WTC11 (cell line): ENCODE data around the gene RBPJ. TPM values are rescaled to one million over a fixed set of nuclear protein-coding genes. Genes with fewer than 3 reads are reported as not detected.

Source experiments
- ATAC-seq: fragments of 200-7000 bp; cut with Tn5 transposase; 2 replicates; pipeline ENCODE4 v1.10.0; 2021; ENCODE audit warnings: mild to moderate bottlenecking, moderate library complexity
- CTCF ChIA-PET: fragments of 300-600 bp; sonication (Branson Sonifier 250); formaldehyde crosslinking; loops from one replicate; lab custom pipeline; 2021; ENCODE audit warnings: antibody characterized with exemption; lab: Charles Lee
- POLR2A ChIA-PET: fragments of 350-600 bp; sonication (Branson Sonifier 250); formaldehyde crosslinking; loops from one replicate; lab custom pipeline; 2021; ENCODE audit warnings: antibody characterized with exemption; lab: Charles Lee
- DNase-seq: peaks from one replicate; pipeline ENCODE4 v3.0.0; 2021; ENCODE audit warnings: low spot score
- H3K27ac Mint-ChIP-seq: 2 replicates; pipeline ENCODE4 v1.8.0; 2021; ENCODE audit warnings: mixed read lengths
- H3K27me3 Mint-ChIP-seq: 2 replicates; pipeline ENCODE4 v1.8.0; 2021; ENCODE audit warnings: low read depth, mild to moderate bottlenecking, moderate library complexity, mixed read lengths
- H3K36me3 Mint-ChIP-seq: 2 replicates; pipeline ENCODE4 v1.8.0; 2021; ENCODE audit warnings: mixed read lengths
- H3K4me1 Mint-ChIP-seq: 2 replicates; pipeline ENCODE4 v1.8.0; 2022; ENCODE audit warnings: mixed read lengths
- H3K4me3 Mint-ChIP-seq: 2 replicates; pipeline ENCODE4 v1.8.0; 2021; ENCODE audit warnings: mild to moderate bottlenecking, moderate library complexity, mixed read lengths
- H3K9me3 Mint-ChIP-seq: 2 replicates; pipeline ENCODE4 v1.8.0; 2021; ENCODE audit warnings: mixed read lengths
- ATF1 ChIP-seq: sonication (generic); formaldehyde crosslinking; IDR thresholded peaks from 2 replicates; pipeline ENCODE4 v1.8.1; 2023; ENCODE audit warnings: mild to moderate bottlenecking, moderate library complexity, missing genetic modification reagents
- CREM ChIP-seq: sonication (generic); formaldehyde crosslinking; IDR thresholded peaks from 2 replicates; pipeline ENCODE4 v1.8.1; 2022; ENCODE audit warnings: mild to moderate bottlenecking, missing genetic modification reagents, moderate library complexity
- ESRRA ChIP-seq: sonication (generic); formaldehyde crosslinking; IDR thresholded peaks from 2 replicates; pipeline ENCODE4 v1.8.1; 2022; ENCODE audit warnings: mild to moderate bottlenecking, missing genetic modification reagents, borderline replicate concordance
- FOXP1 ChIP-seq: sonication (generic); formaldehyde crosslinking; IDR thresholded peaks from 2 replicates; pipeline ENCODE4 v1.8.0; 2022; ENCODE audit warnings: missing genetic modification reagents, mild to moderate bottlenecking, moderate library complexity, borderline replicate concordance
- HMGA2 ChIP-seq: fragments of 250-450 bp; sonication (Bioruptor Pico); IDR thresholded peaks from 2 replicates; pipeline ENCODE4 v1.4.0; 2021; ENCODE audit warnings: mild to moderate bottlenecking, moderate library complexity
- MYBL2 ChIP-seq: sonication (generic); formaldehyde crosslinking; IDR thresholded peaks from 2 replicates; pipeline ENCODE4 v1.8.1; 2023; ENCODE audit warnings: mild to moderate bottlenecking, moderate library complexity, missing genetic modification reagents
- NR1H2 ChIP-seq: sonication (generic); formaldehyde crosslinking; IDR thresholded peaks from 2 replicates; pipeline ENCODE4 v1.9.0; 2021; ENCODE audit warnings: mild to moderate bottlenecking, moderate library complexity, missing genetic modification reagents
- SMAD3 ChIP-seq: sonication (generic); formaldehyde crosslinking; IDR thresholded peaks from 2 replicates; pipeline ENCODE4 v1.8.0; 2022; ENCODE audit warnings: missing genetic modification reagents, mild to moderate bottlenecking, borderline replicate concordance
- SMAD4 ChIP-seq: sonication (generic); formaldehyde crosslinking; IDR thresholded peaks from 2 replicates; pipeline ENCODE4 v1.8.0; 2022; ENCODE audit warnings: mild to moderate bottlenecking, missing genetic modification reagents
- ZBTB21 ChIP-seq: sonication (generic); formaldehyde crosslinking; IDR thresholded peaks from 2 replicates; pipeline ENCODE4 v1.8.1; 2023; ENCODE audit warnings: mild to moderate bottlenecking, missing genetic modification reagents, borderline replicate concordance
- ZNF232 ChIP-seq: sonication (generic); formaldehyde crosslinking; IDR thresholded peaks from 2 replicates; pipeline ENCODE4 v1.8.0; 2022; ENCODE audit warnings: mild to moderate bottlenecking, missing genetic modification reagents
- ZNF396 ChIP-seq: fragments of 250-450 bp; sonication (Bioruptor Pico); IDR thresholded peaks from 2 replicates; pipeline ENCODE4 v1.8.0; 2021; ENCODE audit warnings: mild to moderate bottlenecking, moderate library complexity, borderline replicate concordance
- ZNF423 ChIP-seq: fragments of 250-450 bp; sonication (Bioruptor Pico); IDR thresholded peaks from 2 replicates; pipeline ENCODE4 v2.1.2; 2022; ENCODE audit warnings: mild to moderate bottlenecking, moderate library complexity
- total RNA-seq: library from RNA; stranded (reverse); gene quantifications from 3 replicates; pipeline ENCODE4 v1.2.3, GENCODE V29; 2021
- TF ChIP-seq, protein P1 (sequence below): fragments of 250-450 bp; sonication (Bioruptor Pico); IDR thresholded peaks from 2 replicates; pipeline ENCODE4 v1.9.0; 2021; ENCODE audit warnings: mild to moderate bottlenecking, borderline replicate concordance
- TF ChIP-seq, protein P2 (sequence below): sonication (generic); formaldehyde crosslinking; IDR thresholded peaks from 2 replicates; pipeline ENCODE4 v1.8.1; 2022; ENCODE audit warnings: missing genetic modification reagents, borderline replicate concordance
- TF ChIP-seq, protein P3 (sequence below): fragments of 250-450 bp; sonication (Bioruptor Pico); IDR thresholded peaks from 2 replicates; pipeline ENCODE4 v1.9.0; 2021; ENCODE audit warnings: mild to moderate bottlenecking
- TF ChIP-seq, protein P4 (sequence below): sonication (generic); formaldehyde crosslinking; IDR thresholded peaks from 2 replicates; pipeline ENCODE4 v1.8.0; 2022; ENCODE audit warnings: mild to moderate bottlenecking, missing genetic modification reagents
- TF ChIP-seq, protein P5 (sequence below): sonication (generic); formaldehyde crosslinking; conservative IDR thresholded peaks from 2 replicates; pipeline ENCODE4 v1.8.1; 2022; ENCODE audit warnings: mild to moderate bottlenecking, missing genetic modification reagents
- TF ChIP-seq, protein P6 (sequence below): sonication (generic); formaldehyde crosslinking; IDR thresholded peaks from 2 replicates; pipeline ENCODE4 v1.8.0; 2023; ENCODE audit warnings: mild to moderate bottlenecking, missing genetic modification reagents

Gene RBPJ
- total RNA-seq, 1 experiment from 2014 or later, result 163 TPM

DNA sequence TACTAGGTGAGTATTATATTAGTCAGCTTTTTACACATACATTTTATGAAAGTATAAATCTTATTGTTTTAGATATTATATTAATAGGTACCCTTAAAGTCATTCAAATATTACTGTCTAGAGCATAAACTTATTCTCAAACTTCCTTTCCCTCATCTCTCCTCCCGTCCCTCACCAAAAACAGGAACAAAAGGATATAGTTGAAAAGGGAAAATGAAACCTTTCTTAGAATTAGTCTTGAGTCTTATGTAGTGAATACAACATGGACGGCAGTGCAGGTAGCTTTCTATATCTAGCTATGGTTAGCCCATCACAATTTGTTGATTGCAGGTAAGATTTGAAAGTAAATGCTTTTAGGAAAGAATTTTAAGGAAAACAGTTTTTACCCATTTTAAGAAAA is 65.6 kb downstream of the RBPJ start:
- Mint-ChIP-seq H3K4me3 (no peak overlapping the region), H3K27ac (no peak overlapping the region), H3K4me1 (peaks cover 38% of the 10 kb centered on the region), H3K9me3 (no peaks in the 10 kb centered on the region), H3K36me3 (peaks cover 45% of the 10 kb centered on the region), H3K27me3 (no peaks in the 10 kb centered on the region)
- ChIA-PET POLR2A (no interaction called here), CTCF (interaction anchor here (0.7 to 0.9 kb wide), 2 partner anchors 56 to 61 kb away, joined by 3 read pairs; no protein-coding TSS in a partner anchor)
- TF ChIP-seq FOXP1, result no peak
- TF ChIP-seq, protein P1, sequence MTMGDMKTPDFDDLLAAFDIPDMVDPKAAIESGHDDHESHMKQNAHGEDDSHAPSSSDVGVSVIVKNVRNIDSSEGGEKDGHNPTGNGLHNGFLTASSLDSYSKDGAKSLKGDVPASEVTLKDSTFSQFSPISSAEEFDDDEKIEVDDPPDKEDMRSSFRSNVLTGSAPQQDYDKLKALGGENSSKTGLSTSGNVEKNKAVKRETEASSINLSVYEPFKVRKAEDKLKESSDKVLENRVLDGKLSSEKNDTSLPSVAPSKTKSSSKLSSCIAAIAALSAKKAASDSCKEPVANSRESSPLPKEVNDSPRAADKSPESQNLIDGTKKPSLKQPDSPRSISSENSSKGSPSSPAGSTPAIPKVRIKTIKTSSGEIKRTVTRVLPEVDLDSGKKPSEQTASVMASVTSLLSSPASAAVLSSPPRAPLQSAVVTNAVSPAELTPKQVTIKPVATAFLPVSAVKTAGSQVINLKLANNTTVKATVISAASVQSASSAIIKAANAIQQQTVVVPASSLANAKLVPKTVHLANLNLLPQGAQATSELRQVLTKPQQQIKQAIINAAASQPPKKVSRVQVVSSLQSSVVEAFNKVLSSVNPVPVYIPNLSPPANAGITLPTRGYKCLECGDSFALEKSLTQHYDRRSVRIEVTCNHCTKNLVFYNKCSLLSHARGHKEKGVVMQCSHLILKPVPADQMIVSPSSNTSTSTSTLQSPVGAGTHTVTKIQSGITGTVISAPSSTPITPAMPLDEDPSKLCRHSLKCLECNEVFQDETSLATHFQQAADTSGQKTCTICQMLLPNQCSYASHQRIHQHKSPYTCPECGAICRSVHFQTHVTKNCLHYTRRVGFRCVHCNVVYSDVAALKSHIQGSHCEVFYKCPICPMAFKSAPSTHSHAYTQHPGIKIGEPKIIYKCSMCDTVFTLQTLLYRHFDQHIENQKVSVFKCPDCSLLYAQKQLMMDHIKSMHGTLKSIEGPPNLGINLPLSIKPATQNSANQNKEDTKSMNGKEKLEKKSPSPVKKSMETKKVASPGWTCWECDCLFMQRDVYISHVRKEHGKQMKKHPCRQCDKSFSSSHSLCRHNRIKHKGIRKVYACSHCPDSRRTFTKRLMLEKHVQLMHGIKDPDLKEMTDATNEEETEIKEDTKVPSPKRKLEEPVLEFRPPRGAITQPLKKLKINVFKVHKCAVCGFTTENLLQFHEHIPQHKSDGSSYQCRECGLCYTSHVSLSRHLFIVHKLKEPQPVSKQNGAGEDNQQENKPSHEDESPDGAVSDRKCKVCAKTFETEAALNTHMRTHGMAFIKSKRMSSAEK (CRISPR knock-in tag), result no peak
- ATAC-seq, result no peak
- no peak for DNase-seq

DNA sequence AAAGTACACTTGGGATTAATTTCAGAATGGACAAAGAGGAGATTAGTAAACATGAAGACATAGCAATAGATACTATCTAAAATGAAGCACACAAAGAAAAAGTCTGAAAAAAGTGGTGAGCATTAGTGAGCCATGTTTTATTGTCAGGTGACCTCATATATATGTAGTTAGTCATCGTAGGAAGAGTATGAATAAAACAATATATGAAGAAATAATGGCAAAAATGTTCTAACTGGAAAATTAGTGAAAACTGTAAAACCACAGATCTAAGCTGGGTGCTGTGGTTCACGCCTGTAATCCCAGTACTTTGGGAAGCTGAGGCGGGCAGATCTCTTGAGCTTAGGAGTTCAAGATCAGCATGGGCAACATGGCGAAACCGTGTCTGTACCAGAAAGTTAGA is 67.9 kb downstream of the RBPJ start:
- DNase-seq (no peak), ATAC-seq (no peak)
- Mint-ChIP-seq H3K9me3 (no peaks in the 10 kb centered on the region), H3K27ac (no peak overlapping the region), H3K4me3 (no peak overlapping the region), H3K4me1 (peaks cover 26% of the 10 kb centered on the region), H3K27me3 (no peaks in the 10 kb centered on the region), H3K36me3 (peaks cover 63% of the 10 kb centered on the region)
- ChIA-PET CTCF (interaction anchor here (0.6 kb wide), 1 partner anchor 52 kb away, joined by 3 read pairs; no protein-coding TSS in a partner anchor), POLR2A (no interaction called here)
- TF ChIP-seq ATF1 (no peak), SMAD4 (CRISPR knock-in tag) (no peak), ZNF232 (CRISPR knock-in tag) (no peak), ESRRA (CRISPR knock-in tag) (no peak), ZNF423 (no peak), CREM (CRISPR knock-in tag) (no peak), ZNF396 (no peak), SMAD3 (CRISPR knock-in tag) (no peak), ZBTB21 (CRISPR knock-in tag) (no peak), NR1H2 (CRISPR knock-in tag) (no peak), HMGA2 (CRISPR knock-in tag) (no peak), MYBL2 (no peak)
- TF ChIP-seq, protein P2, sequence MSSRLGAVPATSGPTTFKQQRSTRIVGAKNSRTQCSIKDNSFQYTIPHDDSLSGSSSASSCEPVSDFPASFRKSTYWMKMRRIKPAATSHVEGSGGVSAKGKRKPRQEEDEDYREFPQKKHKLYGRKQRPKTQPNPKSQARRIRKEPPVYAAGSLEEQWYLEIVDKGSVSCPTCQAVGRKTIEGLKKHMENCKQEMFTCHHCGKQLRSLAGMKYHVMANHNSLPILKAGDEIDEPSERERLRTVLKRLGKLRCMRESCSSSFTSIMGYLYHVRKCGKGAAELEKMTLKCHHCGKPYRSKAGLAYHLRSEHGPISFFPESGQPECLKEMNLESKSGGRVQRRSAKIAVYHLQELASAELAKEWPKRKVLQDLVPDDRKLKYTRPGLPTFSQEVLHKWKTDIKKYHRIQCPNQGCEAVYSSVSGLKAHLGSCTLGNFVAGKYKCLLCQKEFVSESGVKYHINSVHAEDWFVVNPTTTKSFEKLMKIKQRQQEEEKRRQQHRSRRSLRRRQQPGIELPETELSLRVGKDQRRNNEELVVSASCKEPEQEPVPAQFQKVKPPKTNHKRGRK, result no peak
- TF ChIP-seq, protein P3, sequence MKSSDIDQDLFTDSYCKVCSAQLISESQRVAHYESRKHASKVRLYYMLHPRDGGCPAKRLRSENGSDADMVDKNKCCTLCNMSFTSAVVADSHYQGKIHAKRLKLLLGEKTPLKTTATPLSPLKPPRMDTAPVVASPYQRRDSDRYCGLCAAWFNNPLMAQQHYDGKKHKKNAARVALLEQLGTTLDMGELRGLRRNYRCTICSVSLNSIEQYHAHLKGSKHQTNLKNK, result no peak
- TF ChIP-seq, protein P4, sequence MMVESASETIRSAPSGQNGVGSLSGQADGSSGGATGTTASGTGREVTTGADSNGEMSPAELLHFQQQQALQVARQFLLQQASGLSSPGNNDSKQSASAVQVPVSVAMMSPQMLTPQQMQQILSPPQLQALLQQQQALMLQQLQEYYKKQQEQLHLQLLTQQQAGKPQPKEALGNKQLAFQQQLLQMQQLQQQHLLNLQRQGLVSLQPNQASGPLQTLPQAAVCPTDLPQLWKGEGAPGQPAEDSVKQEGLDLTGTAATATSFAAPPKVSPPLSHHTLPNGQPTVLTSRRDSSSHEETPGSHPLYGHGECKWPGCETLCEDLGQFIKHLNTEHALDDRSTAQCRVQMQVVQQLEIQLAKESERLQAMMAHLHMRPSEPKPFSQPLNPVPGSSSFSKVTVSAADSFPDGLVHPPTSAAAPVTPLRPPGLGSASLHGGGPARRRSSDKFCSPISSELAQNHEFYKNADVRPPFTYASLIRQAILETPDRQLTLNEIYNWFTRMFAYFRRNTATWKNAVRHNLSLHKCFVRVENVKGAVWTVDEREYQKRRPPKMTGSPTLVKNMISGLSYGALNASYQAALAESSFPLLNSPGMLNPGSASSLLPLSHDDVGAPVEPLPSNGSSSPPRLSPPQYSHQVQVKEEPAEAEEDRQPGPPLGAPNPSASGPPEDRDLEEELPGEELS (CRISPR knock-in tag), result no peak
- TF ChIP-seq, protein P5, sequence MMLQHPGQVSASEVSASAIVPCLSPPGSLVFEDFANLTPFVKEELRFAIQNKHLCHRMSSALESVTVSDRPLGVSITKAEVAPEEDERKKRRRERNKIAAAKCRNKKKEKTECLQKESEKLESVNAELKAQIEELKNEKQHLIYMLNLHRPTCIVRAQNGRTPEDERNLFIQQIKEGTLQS, result no peak
- TF ChIP-seq, protein P6, sequence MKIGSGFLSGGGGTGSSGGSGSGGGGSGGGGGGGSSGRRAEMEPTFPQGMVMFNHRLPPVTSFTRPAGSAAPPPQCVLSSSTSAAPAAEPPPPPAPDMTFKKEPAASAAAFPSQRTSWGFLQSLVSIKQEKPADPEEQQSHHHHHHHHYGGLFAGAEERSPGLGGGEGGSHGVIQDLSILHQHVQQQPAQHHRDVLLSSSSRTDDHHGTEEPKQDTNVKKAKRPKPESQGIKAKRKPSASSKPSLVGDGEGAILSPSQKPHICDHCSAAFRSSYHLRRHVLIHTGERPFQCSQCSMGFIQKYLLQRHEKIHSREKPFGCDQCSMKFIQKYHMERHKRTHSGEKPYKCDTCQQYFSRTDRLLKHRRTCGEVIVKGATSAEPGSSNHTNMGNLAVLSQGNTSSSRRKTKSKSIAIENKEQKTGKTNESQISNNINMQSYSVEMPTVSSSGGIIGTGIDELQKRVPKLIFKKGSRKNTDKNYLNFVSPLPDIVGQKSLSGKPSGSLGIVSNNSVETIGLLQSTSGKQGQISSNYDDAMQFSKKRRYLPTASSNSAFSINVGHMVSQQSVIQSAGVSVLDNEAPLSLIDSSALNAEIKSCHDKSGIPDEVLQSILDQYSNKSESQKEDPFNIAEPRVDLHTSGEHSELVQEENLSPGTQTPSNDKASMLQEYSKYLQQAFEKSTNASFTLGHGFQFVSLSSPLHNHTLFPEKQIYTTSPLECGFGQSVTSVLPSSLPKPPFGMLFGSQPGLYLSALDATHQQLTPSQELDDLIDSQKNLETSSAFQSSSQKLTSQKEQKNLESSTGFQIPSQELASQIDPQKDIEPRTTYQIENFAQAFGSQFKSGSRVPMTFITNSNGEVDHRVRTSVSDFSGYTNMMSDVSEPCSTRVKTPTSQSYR (CRISPR knock-in tag), result no peak
- TF ChIP-seq, protein P1 (CRISPR knock-in tag), result no peak
